GM19351 (cell line): ENCODE results near the gene KIAA0319L.

Experiments used
- ATAC-seq: cut with Tn5 transposase; IDR thresholded peaks from one replicate; pipeline ENCODE4 v1.9.1; 2021; ENCODE audit warnings: mild to moderate bottlenecking, moderate library complexity; ENCODE audit not compliant: unreplicated experiment

The KIAA0319L gene

DNA sequence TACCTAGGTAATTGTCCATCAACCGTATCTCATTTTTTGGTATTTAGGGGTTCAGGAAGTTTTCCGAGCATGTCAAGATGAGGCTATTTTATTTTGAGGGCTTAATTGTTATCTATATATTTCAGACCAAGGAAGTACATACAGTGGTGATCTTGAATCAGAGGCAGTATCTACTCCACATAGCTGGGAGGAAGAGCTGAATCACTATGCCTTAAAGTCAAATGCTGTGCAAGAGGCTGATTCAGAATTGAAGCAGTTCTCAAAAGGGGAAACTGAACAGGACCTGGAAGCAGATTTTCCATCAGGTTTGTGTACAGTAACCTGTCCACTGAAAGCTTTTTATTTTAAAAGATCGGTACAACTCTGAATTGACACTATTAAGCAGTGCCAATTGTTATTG is 158.5 kb downstream of the KIAA0319L start:
- ATAC-seq: no peak

DNA sequence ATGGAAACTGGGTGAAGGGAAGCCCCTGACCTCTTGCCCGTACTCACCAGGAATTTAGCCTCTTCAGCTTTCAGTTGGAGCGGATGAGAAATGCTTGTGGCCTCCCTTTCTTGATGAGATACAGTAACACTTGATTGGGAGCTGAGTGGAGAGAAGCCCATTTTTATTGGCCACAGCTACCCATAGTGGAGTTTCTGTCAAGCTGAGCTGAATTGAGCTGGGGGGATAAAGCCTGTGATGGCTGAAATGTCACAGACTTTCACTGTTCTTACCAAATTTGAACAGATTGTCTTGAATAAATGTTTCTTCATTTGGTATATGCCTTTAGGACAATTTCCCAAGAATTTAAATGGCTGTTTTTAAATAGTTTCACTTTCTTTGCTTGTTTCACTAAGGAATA is 162.8 kb downstream of the KIAA0319L start:
- ATAC-seq: no peak

DNA sequence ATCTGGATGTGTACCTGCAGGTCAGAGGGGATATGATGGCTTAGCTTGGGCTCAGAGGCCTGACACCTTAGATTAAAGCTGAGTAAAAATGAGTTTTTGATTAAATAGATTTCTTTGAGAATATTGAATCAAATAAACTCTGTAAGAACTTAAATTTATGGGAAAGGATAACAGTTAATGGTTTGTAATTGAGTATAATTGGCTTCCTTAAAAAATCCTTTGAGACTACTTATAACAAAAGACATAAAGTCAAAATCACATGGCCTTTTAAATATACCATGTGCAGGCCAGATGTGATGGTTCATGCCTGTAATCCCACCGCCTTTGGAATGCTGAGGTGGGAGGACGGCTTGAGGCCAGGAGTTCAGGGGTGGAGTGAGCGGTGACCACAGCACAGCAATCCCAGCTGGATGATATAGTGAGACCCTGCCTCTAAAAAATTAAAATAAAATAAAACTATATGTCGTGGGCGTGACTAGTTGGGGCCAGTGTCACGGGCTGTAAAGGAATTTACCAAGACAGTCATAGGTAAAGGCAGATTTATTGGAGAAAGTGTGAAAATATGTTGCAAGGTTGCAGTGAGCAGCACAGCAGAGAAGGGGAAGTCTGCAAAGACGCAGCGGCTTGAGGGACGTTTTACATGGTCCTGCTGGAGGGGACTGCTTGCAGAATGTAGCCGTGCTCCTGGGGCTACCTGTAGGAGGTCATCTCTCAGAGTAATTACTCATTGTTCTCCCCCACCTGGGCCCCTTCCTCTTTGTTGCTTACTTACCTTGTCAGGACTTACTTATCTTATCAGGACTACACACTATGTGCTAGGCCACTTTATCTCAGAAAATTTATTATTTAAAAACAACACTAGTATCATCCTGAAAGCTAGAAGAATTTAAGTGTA is 166.4 kb downstream of the KIAA0319L start:
- ATAC-seq: no peak

DNA sequence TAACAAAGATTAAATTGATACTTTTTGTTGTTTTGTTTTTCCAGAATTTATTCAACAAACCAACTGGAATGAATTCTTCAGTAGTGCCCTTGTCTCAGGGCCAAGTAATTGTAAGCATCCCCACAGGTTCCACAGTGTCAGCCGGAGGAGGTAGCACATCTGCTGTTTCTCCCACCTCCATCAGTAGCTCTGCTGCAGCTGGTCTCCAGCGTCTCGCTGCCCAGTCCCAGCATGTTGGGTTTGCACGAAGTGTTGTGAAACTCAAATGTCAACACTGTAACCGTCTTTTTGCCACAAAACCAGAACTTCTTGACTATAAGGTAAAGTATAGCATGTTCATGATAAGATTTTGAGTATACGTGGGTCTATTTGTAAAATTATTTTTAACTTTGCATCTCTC is 170.2 kb downstream of the KIAA0319L start:
- ATAC-seq: no peak

DNA sequence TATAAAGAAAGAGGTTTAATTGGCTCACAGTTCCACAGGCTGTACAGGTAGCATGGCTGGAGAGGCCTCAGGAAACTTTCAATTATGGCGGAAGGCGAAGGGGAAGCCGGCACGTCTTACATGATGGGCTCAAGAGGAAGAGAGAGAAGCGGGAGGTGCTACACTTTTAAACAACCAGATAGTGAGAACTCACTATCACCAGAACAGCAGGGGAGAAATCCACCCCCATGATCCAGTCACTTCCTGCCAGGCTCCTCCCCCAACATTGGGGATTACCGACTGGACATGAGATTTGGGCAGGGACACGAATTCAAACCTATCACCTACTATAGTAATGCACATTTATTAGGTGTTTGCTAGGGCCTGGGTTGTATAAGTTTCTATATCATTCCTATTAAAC is 170.9 kb downstream of the KIAA0319L start:
- ATAC-seq: no peak
